Measurements from ENCODE around the gene IRF1.
A peak's percentile ranks its signal among the peaks of the same experiment; 100 is the strongest.
"Not testable (repeated sequence)": the region's sequence is repeated elsewhere in the genome, so short reads cannot be mapped to it uniquely, and the experiment has no call there.

The IRF1 gene, protein sequence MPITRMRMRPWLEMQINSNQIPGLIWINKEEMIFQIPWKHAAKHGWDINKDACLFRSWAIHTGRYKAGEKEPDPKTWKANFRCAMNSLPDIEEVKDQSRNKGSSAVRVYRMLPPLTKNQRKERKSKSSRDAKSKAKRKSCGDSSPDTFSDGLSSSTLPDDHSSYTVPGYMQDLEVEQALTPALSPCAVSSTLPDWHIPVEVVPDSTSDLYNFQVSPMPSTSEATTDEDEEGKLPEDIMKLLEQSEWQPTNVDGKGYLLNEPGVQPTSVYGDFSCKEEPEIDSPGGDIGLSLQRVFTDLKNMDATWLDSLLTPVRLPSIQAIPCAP

DNA sequence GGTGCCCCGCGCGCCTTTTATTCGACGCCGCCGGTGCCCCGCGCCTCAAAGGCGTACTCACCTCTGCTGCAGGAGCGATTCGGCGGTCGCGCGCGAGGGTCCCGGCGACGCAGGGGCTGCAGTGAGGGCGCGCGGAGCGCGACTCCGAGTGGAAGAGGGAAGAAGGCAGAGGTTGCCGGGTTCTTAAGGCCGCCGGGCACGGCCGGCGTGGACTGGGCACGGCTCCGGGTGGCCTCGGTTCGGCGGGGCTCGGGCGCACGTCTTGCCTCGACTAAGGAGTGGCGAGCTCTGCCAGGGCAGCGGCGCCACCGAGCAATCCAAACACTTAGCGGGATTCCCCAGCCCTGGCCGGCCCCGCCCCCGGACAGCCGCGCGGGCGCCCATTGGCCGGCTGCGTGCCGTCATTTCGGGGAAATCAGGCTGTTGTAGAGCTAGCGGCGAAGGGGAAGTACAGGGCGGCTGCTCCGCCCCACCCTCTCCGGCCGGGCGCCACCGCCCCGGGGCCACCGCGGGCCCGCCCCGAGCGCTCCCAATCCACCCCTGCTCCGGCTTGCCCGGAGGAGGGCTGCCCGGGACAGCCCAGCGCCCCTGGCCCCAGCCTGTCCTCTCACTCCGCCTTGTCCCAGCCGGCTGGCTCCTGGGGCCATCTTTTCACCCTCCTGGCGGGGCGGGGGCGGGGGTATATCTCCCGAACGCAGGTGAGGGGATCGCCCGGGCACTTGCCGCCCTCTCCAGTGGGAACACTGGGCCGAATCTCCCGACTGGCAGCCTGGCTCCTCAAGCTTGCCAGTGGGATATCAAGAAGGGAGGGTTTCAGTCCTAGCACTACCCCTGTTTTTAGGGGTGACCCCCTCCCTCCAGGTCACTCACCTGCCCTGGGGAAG lies at the start of gene IRF1:
IRF1 (minus strand) TSS at position 290 of the 884 bp plus-strand sequence. CDS start 1,295 bp downstream, outside the sequence.
- peak; percentile 99 for DNase-seq

- no peak for DNase-seq
Observed at GRCh38 chr5:132540149-132540548, 49.6 kb upstream of the IRF1 start.

DNA sequence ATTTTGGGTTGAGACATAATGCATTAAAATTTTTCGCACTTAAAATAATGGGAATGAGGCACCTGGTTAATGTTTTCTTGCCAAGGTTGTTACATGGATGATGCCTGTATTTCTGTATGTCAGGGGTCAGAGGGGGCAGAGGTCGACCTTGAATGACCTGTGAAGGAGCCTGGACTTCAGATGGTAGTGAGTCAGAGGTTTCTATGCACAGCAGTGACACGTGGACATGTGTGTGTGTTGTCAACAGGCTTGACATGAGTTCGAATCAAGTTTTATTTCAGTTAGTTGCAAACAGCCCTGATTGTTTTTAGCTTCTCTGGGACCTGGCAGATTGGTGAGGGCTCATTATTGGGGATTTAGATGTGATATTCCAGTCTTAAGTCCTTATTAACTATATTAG lies 49.1 kb upstream of the IRF1 start:
- DNase-seq = no peak

- DNase-seq = no peak
Observed at GRCh38 chr5:132530946-132531345, 40.4 kb upstream of the IRF1 start.

- no peak for DNase-seq
Observed at GRCh38 chr5:132528866-132529634, 38.5 kb upstream of the IRF1 start.

DNA sequence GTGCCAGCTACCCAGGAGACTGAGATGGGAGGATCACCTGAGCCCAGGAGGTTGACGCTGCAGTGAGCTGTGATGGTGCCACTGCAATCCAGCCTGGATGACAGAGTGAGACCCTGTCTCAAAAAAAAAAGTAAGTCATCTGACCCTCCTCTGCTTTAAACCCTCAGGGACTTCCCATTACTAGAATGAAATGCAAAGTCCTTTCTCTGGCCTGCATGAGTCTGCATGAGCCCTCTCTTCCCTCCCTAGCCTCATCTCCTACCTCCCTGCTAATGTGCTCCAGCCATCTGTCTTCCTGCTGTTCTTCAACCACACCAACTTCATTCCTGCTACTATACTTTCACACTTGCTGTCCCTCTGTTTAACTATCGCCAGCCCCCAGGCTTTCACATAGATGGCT lies 37.4 kb upstream of the IRF1 start:
- DNase-seq = no peak

GRCh38 chr5:132526974-132527564 lies 36.5 kb upstream of the IRF1 start:
- DNase-seq = no peak

GRCh38 chr5:132526290-132526973 lies 35.9 kb upstream of the IRF1 start:
- DNase-seq = peak; percentile 24

- DNase-seq = no peak
Observed at GRCh38 chr5:132525299-132525724, 34.7 kb upstream of the IRF1 start.

GRCh38 chr5:132524877-132525276 lies 34.3 kb upstream of the IRF1 start:
- DNase-seq = not testable (repeated sequence)

- not testable (repeated sequence) for DNase-seq
Observed at GRCh38 chr5:132522067-132522466, 31.5 kb upstream of the IRF1 start.

DNA sequence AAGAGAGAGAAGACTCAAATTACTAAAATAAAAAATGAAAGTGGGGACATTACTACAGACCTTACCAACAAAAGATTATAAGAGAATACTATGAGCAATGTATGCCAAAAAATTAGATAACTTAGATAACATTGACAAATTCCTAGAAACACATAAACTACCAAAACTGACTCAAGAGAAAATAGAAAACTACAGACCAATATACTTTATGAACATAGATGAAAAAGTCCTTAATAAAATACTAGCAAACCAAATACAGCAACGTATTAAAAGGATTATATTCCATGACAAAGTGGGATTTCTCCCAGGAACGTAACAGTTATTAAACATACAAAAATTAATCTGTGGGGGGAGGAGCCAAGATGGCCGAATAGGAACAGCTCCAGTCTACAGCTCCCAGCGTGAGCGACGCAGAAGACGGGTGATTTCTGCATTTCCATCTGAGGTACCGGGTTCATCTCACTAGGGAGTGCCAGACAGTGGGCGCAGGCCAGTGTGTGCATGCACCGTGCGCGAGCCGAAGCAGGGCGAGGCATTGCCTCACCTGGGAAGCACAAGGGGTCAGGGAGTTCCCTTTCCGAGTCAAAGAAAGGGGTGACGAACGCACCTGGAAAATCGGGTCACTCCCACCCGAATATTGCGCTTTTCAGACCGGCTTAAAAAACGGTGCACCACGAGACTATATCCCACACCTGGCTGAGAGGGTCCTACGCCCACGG lies 23.2 kb upstream of the IRF1 start:
- DNase-seq = not testable (repeated sequence)

GRCh38 chr5:132510076-132510475 lies 19.5 kb upstream of the IRF1 start:
- no peak for DNase-seq

DNA sequence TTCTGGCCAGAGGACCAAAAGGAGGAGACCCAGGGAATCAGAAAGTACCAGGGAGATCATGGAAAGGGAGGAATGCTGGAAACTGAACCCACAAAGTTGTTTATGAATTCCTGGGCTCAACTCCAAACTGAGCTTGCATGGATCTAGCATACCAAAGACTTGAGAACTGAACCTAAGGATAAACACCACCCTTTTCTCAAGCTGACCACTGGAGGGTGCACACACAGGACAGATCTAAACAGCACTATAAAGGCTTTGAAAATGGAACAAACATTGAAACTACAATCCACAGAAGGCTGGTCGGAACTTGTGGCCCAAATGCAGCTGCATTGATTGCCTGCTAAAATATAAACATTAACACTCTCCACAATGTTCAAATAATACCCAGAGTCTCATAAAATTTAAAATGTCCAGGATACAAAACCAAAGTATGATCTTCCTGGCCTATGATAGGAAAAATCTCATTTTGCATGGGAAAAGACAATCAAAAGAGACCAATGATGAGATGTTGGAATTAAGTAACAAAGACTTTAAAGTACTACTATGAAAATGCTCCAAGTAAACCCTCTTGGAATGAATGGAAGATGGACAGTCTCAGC lies 15.6 kb upstream of the IRF1 start:
- DNase-seq = no peak

DNA sequence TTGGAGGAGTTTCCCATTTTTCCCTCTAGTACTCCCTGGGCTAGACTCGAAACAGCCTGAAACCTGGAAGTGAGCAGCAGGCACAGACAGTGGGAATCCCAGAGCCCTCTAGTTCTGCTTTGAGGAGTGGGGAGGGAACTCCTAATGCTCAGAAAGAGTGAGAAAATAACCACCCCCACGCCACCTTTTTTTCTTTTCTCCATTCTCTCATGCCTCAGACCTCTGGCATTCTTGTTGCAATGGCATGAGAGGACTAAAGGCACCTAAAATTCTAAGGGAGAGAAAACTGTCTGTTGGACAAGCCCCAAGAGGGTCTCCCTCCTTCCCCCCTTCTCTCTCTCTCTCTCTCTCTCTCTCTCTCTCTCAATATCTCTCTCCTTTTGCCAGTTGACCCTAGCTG lies 15.1 kb upstream of the IRF1 start:
- DNase-seq = no peak

DNA sequence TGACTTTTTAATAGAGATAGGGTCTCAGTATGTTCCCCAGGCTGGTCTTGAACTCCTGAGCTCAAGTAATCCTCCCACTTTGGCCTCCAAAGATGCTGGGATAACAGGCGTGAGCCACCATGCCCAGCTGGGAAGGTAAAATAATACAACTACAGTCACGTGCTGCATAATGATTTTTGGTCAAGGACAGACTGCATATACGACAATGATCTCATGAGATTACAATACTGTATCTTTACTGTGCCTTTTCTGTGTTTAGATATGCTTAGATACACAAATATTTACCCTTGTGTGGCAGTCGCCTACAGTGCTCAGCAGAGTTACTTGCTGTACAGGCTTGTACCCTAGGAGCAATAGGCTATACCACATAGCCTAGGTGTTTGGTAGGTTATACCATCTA lies 14.2 kb upstream of the IRF1 start:
- DNase-seq = no peak

GRCh38 chr5:132503244-132503643 lies 12.7 kb upstream of the IRF1 start:
- no peak for DNase-seq

DNA sequence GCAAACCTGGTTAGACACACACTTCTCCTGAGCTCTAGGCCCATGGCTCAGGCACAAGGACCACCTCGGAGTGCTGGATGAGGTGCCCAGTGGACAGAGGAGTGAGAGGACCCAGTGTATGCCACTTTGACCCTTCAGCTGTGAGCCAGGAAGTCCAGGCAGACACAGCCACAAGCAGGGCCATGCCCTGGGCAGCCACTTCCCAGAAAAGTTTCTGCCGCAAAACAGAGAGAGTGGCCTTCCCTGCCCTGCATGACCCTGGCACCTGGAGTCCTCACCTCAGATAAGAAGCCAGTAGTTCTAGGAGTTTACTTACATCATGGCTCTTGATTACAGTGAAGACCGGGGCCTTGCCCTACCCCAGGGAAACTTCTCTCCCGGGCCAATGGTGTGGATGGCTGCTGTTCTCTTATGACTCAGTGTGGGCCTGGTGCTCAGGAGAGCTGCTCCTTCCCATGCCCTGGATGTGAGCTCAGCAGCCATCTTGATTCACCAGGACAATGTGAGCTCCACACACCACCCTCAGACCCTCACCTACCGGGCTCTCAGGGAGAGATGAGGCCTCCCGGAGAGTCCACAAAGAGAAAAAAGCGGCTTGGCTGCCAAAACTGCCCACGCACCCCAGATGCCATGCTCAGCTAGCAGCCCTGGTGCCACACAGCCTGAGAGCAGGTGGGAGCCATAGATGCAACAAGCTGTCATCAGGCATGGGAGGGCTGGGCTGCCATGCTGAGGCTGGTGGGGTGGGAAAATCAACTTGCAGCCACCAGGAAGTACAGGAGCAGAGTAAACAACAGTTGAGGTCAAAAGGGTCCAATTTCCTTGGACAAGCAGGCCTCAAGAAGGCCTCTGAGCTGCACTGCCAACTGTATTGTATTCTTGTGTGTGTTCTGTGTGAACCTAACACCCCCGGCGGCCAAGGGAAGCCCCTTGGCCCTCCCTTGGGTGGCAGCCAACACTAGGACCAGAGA lies 11.7 kb upstream of the IRF1 start:
- DNase-seq = no peak

DNA sequence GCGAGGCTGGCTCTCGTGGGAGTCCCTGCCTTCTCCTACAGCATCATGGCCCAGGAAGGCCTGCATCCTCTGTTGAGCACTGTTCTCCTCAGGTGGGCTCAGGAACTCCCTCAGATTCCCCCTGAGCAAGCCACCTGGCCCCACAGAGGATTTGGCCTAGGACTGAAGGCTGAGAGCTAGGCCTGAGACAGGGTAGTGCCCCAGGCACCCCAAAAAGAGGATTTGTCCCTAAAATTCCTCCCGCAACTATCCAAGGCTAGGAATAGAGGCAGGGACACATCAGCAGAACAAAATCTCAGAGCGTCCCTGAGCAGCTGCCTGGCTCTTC lies 11.0 kb upstream of the IRF1 start:
- no peak for DNase-seq
